ENCODE results near the gene TMA7. TPM values are rescaled to one million over a fixed set of nuclear protein-coding genes. Genes with fewer than 3 reads are reported as not detected.
"Not testable (repeated sequence)": the region's sequence is repeated elsewhere in the genome, so short reads cannot be mapped to it uniquely, and the experiment has no call there.

The TMA7 gene
- 160 TPM for polyA plus RNA-seq (ENCODE audit: insufficient read length)

GRCh38 chr3:48439820-48440589, at the start of gene TMA7, which contains the start of gene CCDC51:
Gene TMA7, plus strand, starts transcription at chr3:48440257. Its CDS starts 40 bp downstream, at chr3:48440297.
Gene CCDC51, minus strand, starts transcription at chr3:48440119. Its CDS starts 4,991 bp downstream, at chr3:48435128.
- DNase-seq (ENCODE audit: low read depth): peak; percentile 86

GRCh38 chr3:48394391-48394790, 45.7 kb upstream of the TMA7 start:
- no peak for DNase-seq (ENCODE audit: low read depth)

GRCh38 chr3:48395714-48396113, 44.3 kb upstream of the TMA7 start:
- DNase-seq (ENCODE audit: low read depth): no peak

- DNase-seq (ENCODE audit: low read depth): no peak
Observed at GRCh38 chr3:48397767-48398681, 42.0 kb upstream of the TMA7 start.

- DNase-seq (ENCODE audit: low read depth): no peak
Observed at GRCh38 chr3:48398701-48399386, 41.2 kb upstream of the TMA7 start.

GRCh38 chr3:48399387-48400172, 40.5 kb upstream of the TMA7 start:
- DNase-seq (ENCODE audit: low read depth): no peak

- peak; percentile 29 for DNase-seq (ENCODE audit: low read depth)
Observed at GRCh38 chr3:48400824-48401433, 39.1 kb upstream of the TMA7 start.

- not testable (repeated sequence) for DNase-seq (ENCODE audit: low read depth)
Observed at GRCh38 chr3:48401434-48401901, 38.6 kb upstream of the TMA7 start.

- DNase-seq (ENCODE audit: low read depth): peak; percentile 4
Observed at GRCh38 chr3:48402281-48402732, 37.8 kb upstream of the TMA7 start.

- no peak for DNase-seq (ENCODE audit: low read depth)
Observed at GRCh38 chr3:48402907-48403306, 37.1 kb upstream of the TMA7 start.

- DNase-seq (ENCODE audit: low read depth): no peak
Observed at GRCh38 chr3:48403533-48404439, 36.3 kb upstream of the TMA7 start.

GRCh38 chr3:48404440-48405342, 35.4 kb upstream of the TMA7 start:
- DNase-seq (ENCODE audit: low read depth): no peak

- no peak for DNase-seq (ENCODE audit: low read depth)
Observed at GRCh38 chr3:48405343-48405881, 34.6 kb upstream of the TMA7 start.

- DNase-seq (ENCODE audit: low read depth): no peak
Observed at GRCh38 chr3:48405971-48406370, 34.1 kb upstream of the TMA7 start.

- no peak for DNase-seq (ENCODE audit: low read depth)
Observed at GRCh38 chr3:48406443-48407431, 33.3 kb upstream of the TMA7 start.

- no peak for DNase-seq (ENCODE audit: low read depth)
Observed at GRCh38 chr3:48407542-48408099, 32.4 kb upstream of the TMA7 start.

Measured in forelimb muscle (tissue), 1 donor.